ENCODE data around the gene RBMS2.

Gene RBMS2

DNA sequence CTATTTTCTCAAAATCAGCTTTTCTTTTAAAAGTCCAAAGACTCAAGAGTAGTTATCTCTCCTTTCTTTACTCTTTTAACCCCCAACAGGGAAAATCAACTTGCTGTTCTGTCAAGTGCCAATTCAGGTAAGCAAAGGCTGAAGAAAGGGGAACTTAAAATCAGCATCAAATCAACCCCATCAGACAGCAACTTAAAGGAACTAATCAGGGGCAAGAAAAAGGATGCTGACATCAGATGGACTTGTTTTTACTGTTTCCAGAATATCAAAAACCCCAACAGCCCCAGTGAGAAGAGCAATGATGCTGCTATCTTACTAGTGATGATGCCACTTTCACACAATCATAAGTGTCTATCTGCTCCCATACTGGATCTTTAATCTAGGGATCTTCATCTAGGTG lies 105.1 kb downstream of the RBMS2 start:
- no peak for TF ChIP-seq ZFX (IDR thresholded peaks at IDR 0.05; ENCODE audit: borderline replicate concordance)
- TF ChIP-seq, protein P1, sequence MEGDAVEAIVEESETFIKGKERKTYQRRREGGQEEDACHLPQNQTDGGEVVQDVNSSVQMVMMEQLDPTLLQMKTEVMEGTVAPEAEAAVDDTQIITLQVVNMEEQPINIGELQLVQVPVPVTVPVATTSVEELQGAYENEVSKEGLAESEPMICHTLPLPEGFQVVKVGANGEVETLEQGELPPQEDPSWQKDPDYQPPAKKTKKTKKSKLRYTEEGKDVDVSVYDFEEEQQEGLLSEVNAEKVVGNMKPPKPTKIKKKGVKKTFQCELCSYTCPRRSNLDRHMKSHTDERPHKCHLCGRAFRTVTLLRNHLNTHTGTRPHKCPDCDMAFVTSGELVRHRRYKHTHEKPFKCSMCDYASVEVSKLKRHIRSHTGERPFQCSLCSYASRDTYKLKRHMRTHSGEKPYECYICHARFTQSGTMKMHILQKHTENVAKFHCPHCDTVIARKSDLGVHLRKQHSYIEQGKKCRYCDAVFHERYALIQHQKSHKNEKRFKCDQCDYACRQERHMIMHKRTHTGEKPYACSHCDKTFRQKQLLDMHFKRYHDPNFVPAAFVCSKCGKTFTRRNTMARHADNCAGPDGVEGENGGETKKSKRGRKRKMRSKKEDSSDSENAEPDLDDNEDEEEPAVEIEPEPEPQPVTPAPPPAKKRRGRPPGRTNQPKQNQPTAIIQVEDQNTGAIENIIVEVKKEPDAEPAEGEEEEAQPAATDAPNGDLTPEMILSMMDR (IDR thresholded peaks at IDR 0.05) = no peak
- H3K27ac ChIP-seq = no peak overlapping the region

DNA sequence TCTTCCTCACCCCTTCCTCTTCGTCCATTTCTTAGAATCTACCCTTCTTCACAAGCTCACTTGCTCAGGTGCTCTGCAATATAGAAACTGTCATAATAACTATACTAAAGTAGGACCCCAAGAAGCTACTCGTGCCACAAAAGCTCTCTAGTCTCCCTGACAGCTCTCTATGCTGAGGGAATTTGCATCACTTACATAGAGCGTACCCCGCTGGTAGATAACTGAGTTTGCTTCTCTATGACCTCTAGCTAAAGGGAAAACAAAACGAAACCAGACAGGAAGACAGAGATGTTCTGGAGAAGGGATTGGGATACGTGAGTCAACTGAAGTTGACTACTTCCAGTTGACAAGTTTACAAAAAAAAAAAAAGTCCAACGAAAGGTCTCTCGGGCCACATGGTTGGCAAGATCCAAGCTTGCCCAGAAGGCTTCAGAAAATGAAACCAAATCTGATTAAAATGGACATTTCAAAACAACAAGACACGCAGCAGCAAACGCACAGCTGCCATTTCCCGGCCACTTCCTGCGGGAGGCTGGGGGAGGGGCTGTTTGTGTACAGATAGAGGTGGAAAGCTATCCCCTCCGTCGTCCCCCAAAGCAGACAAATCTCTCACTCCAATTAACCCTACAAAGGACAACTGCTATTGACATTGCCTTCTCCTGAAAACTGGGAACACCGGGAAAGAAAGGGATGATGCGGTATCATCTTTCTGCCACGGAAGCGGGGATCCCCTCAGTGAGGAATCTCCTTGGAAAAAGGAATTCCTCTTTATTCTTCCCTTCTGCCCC lies 107.2 kb downstream of the RBMS2 start:
- TF ChIP-seq, protein P1 (IDR thresholded peaks at IDR 0.05) = no peak
- no peak for TF ChIP-seq ZFX (IDR thresholded peaks at IDR 0.05; ENCODE audit: borderline replicate concordance)
- peak overlapping the region; percentile 96 for H3K27ac ChIP-seq

DNA sequence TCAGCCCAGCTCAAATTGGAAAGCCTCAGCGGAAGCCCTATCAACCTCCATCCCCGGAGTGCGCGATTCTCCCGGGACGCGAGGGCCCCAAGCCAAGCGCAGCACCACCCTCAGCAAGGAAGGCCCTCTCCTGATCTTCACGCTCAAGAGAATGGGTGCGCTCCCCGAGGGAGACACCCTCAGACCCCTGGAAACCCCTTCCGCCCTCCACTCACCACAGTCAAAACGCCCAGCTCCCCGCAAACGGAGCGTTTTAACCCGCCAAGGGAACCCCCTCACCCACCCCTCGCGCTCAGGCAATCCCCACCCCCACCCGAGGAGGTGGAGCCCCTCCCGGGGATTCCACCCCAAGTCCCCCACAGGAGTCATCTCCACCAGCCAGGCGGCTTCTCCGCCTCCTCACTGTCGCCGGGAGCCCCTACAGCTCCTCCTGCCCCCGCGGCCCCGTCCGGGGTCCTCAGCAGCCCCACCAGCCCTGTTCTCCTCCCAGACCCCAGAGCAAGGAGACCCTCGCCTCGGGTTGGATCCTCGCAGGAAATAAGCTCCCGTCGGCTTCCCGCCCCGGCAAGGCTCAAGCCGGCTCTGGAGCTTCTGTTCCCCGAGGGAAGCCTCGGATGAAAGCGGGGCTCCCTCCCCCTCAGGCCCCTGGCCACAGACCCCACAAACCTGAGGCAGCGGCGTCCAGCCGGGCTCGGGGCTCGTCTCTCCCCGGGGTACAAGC lies 108.0 kb downstream of the RBMS2 start:
- TF ChIP-seq ZFX (IDR thresholded peaks at IDR 0.05; ENCODE audit: borderline replicate concordance) = no peak
- TF ChIP-seq, protein P1 (IDR thresholded peaks at IDR 0.05) = no peak
- H3K27ac ChIP-seq = peak overlapping the region; percentile 96

DNA sequence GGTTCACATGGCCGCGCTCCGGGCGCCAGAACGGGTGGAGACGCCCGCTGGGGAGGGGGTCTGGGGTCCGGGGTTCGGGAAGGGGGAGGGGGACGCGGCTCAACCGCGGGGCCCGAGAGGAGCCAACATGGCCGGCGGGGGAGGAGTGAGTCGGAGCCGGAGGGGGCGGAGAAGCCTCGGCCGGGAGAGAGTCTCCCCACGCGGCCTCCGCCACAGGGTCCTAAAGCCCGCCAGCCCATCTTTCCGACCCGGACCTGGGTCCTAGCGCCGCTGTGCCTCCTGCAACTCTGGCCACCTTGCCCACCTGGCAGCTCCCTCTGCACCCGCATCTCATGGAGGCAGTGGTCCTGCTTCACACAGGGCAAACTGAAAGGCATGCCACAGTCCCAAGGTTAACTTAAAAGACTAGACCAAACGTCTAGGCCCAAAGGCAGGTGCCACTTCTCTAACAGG lies 108.6 kb downstream of the RBMS2 start, which contains the start of gene BAZ2A:
TSS of gene BAZ2A (minus strand) at position 147 of the 453 bp plus-strand sequence. CDS start 12,796 bp downstream, outside the sequence.
- TF ChIP-seq, protein P1 (IDR thresholded peaks at IDR 0.05) = no peak
- no peak for TF ChIP-seq ZFX (IDR thresholded peaks at IDR 0.05; ENCODE audit: borderline replicate concordance)
- peak within 1 kb of the TSS; percentile 96 for H3K27ac ChIP-seq

DNA sequence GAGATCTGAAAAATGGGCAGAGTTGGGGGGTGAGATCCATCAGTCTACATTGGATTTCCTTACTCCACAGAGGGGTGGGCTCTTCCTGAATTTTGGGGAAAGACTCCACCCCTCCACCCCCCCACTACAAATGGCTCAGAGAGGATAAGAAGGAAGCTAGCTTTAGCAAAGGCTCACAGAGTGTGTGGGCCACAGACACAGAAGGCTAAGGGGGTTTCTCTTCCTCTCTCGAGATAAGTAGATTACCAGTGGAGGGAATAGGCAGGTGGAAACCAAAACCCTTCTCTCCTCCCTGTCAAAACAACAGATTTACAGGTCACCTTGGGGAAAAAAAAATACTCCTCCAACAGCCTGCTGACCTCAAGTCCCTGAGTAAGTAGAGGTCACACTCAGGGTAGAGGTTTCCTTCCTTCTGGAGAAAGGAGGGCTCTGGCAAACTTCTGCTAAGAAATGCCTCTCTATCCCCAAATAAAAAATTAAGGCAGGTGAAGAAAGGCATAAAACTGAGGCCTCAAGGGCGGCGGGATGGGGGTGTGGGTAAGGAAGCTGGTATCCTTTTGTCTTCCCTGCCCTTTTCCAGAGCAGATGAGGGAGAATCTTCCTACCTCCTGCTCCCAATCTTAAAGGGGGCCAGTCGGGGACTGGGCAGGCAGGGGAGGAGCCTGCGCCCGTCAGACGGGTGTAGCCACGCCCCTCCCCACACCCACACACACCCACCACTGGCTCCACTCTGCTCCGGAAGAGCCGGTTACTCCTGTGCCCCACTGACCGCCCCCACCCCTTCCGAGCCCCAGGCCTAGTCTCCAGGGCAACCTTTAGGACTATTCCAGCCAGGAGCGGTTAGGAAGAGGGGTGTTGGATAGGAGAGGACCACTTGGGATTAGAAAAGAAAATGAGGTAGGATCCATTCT lies 110.4 kb downstream of the RBMS2 start:
- TF ChIP-seq, protein P1 (IDR thresholded peaks at IDR 0.05) = no peak
- TF ChIP-seq ZFX (IDR thresholded peaks at IDR 0.05; ENCODE audit: borderline replicate concordance) = no peak
- H3K27ac ChIP-seq = peak overlapping the region; percentile 96

DNA sequence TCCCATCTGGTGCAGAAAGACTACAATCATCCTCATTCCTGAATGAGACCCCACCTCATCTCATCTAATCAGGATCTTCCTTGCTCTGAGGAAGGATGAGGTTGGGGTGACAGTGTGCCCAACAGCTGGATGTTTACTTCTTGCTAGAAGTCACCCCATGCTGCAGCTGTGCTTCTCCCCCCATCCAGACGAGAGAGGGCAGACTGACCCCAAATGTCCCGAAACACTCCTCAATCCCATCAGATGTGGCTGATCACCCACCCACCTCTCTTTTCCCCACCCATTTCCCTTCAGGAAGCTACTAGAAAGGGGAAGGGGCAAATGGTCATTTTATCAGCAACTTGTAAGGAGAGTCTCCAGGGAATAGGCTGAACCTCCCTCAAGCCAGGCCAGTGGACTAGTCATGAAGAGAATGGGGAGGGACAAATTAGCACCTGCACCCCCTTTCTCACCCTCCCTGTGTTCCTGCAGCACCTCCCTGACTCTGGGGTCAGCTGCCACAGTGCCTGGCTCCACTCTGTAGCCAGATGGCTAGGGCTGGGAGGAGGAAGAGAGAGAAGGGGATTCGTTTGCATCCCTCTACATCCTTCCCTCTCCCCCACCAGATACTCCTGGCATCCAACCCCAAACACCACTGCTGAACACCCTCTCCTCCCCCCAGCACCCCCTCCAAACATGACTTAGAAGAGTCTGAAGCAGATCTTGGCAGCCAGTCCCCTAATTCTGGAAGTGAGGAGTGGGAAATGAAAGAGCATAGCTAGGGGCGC lies 111.3 kb downstream of the RBMS2 start:
- TF ChIP-seq, protein P1 (IDR thresholded peaks at IDR 0.05) = no peak
- no peak for TF ChIP-seq ZFX (IDR thresholded peaks at IDR 0.05; ENCODE audit: borderline replicate concordance)
- H3K27ac ChIP-seq = peak overlapping the region; percentile 96
